ENCODE data around the gene POLR2I.

The POLR2I gene

GRCh38 chr19:36113425-36113824 is 1.2 kb downstream of the POLR2I start:
- Histone ChIP-seq H3K36me3 (replicated peaks) (peaks cover 5% of the 10 kb centered on the region), H3K27me3 (replicated peaks) (no peaks in the 10 kb centered on the region), H3K4me3 (ENCODE audit: low read depth, low read length) (peak overlapping the region; percentile 80), H3K27ac (no peak overlapping the region)
- TF ChIP-seq CTCF (IDR thresholded peaks at IDR 0.05; ENCODE audit: low read depth, low read length, missing control alignments), result no peak
- in situ Hi-C loops (cut with HindIII; ENCODE audit: low pct_ligation_motif_present, low sequenced_read_pairs), result no loop called here
- no peak for DNase-seq

DNA sequence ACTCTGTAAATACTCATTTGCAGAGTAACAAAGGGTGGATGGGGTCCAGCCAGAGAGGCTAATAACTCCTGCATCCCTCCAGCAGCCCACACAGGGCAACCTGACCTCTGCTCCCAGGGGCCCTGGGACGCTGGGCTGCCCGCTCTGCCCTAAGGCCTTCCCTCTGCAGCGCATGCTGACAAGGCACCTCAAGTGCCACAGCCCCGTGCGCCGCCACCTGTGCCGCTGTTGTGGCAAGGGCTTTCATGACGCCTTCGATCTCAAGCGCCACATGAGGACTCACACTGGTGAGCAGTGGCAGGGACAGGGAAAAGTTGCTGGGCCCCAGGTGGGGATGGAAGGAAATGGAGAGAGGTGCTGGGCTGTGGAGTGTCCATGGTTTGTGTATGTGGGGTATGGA is 2.0 kb downstream of the POLR2I start:
- Histone ChIP-seq H3K4me3 (ENCODE audit: low read depth, low read length) (no peak overlapping the region), H3K36me3 (replicated peaks) (no peaks in the 10 kb centered on the region), H3K27me3 (replicated peaks) (no peaks in the 10 kb centered on the region), H3K27ac (no peak overlapping the region)
- no peak for TF ChIP-seq CTCF (IDR thresholded peaks at IDR 0.05; ENCODE audit: low read depth, low read length, missing control alignments)
- in situ Hi-C loops (cut with HindIII; ENCODE audit: low pct_ligation_motif_present, low sequenced_read_pairs), result no loop called here
- no peak for DNase-seq

DNA sequence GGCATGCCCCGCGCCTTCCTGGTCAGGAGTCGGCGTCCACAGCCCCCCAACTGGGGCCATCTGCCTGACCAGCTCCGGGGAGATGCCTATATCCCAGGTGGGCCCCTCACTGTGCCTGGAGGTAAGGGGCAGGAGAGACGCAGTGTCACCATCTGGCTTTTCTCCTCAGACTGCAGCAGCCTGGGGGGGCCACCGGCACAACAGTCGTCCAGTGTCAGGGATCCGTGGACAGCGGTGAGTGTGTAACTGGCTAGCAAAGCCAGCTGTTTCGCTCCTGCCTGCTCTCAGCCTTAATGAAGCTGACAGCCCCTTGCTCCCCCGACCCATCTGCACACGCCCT is 3.5 kb downstream of the POLR2I start:
- no peaks in the 10 kb centered on the region for H3K36me3 ChIP-seq (replicated peaks)
- no peak for TF ChIP-seq CTCF (IDR thresholded peaks at IDR 0.05; ENCODE audit: low read depth, low read length, missing control alignments)
- in situ Hi-C loops (cut with HindIII; ENCODE audit: low pct_ligation_motif_present, low sequenced_read_pairs), result no loop called here

DNA sequence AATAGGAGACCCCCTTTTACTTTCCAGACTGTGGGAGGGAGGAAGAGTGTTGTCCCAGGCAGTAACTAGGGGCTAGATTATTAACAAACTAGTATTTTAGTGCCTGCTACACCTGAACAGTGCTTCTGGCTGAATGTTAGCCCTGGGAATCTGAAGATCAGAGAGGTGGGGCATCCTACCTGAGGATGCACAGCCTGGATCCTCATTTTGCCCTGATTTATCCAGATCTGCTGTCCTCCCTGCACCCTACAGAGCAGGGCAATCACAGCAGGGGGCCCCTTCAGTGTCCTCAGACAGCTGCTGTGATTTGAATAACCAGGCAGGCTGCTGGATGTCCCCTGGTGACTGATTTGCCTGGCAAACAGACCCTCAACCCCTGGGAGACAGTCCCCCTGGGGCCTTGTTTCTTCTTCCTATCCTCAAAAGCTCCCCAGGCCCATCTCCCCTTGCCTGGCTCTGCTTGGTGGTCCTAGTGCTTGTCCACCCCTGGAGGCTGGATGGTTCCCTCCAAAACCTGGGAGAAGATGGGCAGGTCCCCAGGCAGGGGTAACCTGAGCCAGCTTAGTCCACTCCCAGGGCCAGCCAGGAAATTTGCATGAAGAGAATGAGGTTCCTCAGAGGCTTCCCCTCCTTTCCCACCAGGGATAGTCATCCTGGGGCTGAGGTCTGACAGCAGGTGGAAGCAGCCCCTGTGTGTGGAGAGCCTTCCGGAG is 4.0 kb downstream of the POLR2I start, which contains the start of gene OVOL3:
OVOL3 (plus strand) TSS at position 657 of the 713 bp plus-strand sequence. CDS start 60 bp downstream, outside the sequence.
- TF ChIP-seq CTCF (IDR thresholded peaks at IDR 0.05; ENCODE audit: low read depth, low read length, missing control alignments), result no peak
- in situ Hi-C loops (cut with HindIII; ENCODE audit: low pct_ligation_motif_present, low sequenced_read_pairs), result no loop called here
- H3K36me3 ChIP-seq (replicated peaks), result no peaks in the 10 kb centered on the region
- DNase-seq, result no peak
- H3K4me3 ChIP-seq (ENCODE audit: low read depth, low read length), result no peak within 1 kb of the TSS
- H3K27ac ChIP-seq, result no peak within 1 kb of the TSS
- H3K27me3 ChIP-seq (replicated peaks), result no peaks in the 10 kb centered on the region

More for the DNA sequence above, 3.5 kb downstream of the POLR2I start:
- H3K27me3 ChIP-seq (replicated peaks), result no peaks in the 10 kb centered on the region
- H3K4me3 ChIP-seq (ENCODE audit: low read depth, low read length), result no peak overlapping the region
- no peak for DNase-seq
- H3K27ac ChIP-seq, result no peak overlapping the region

GRCh38 chr19:36108684-36109083 is 6.0 kb downstream of the POLR2I start:
- Histone ChIP-seq H3K36me3 (replicated peaks) (no peaks in the 10 kb centered on the region), H3K27ac (no peak overlapping the region), H3K27me3 (replicated peaks) (no peaks in the 10 kb centered on the region), H3K4me3 (ENCODE audit: low read depth, low read length) (no peak overlapping the region)
- in situ Hi-C loops (cut with HindIII; ENCODE audit: low pct_ligation_motif_present, low sequenced_read_pairs), result no loop called here
- no peak for TF ChIP-seq CTCF (IDR thresholded peaks at IDR 0.05; ENCODE audit: low read depth, low read length, missing control alignments)
- no peak for DNase-seq

DNA sequence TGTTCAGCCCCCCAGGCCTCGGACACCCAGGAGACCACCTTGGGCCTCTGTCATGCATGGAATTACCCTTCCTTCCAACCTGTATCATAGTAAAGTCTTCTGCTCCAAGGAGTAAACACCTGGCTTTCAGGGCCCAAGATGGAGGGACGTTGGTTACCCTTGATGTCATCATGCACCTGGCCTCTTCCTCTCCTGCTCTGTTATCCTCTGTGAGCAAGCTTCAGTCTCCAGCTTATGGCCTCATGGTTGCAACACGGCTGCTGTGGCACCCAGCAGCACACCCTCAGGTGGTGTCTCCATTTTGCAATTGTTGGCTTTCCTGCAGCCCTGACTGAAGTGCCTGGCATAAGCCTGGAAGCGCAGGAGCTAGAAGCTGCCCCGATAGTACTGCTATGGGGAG is 7.7 kb downstream of the POLR2I start:
- no peak overlapping the region for H3K27ac ChIP-seq
- H3K27me3 ChIP-seq (replicated peaks), result no peaks in the 10 kb centered on the region
- H3K36me3 ChIP-seq (replicated peaks), result no peaks in the 10 kb centered on the region
- DNase-seq, result no peak
- in situ Hi-C loops (cut with HindIII; ENCODE audit: low pct_ligation_motif_present, low sequenced_read_pairs), result no loop called here
- TF ChIP-seq CTCF (IDR thresholded peaks at IDR 0.05; ENCODE audit: low read depth, low read length, missing control alignments), result no peak
- H3K4me3 ChIP-seq (ENCODE audit: low read depth, low read length), result no peak overlapping the region
